ENCODE results near the gene CRYGB.

CRYGB gene, protein sequence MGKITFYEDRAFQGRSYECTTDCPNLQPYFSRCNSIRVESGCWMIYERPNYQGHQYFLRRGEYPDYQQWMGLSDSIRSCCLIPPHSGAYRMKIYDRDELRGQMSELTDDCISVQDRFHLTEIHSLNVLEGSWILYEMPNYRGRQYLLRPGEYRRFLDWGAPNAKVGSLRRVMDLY

GRCh38 chr2:208146006-208146405 is at the start of gene CRYGB:
Gene CRYGB, minus strand, starts transcription at chr2:208146158. Its CDS starts 38 bp downstream, at chr2:208146120.
- no peak for DNase-seq

DNA sequence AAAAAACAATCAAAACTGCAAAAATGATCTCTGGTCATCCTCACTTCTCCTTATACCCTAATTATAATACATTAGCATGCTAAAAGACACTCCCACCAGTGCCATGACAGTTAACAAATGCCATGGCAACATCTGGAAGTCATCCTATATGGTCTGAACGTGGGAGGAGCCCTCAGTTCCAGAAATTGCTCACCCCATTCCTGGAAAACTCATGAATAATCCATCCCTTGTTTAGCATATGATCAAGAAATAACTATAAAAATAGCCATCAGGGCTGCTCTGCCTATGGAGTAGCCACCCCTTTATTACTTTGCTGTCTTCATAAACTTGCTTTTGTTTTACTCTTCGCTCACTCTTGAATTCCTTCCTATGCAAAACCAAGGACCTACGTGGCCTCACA is 49.6 kb upstream of the CRYGB start:
- peak; percentile 20 for DNase-seq

GRCh38 chr2:208192611-208193236 is 46.8 kb upstream of the CRYGB start:
- DNase-seq, result no peak

GRCh38 chr2:208189810-208190503 is 44.0 kb upstream of the CRYGB start, which contains the start of gene C2orf80:
Gene C2orf80, minus strand, starts transcription at chr2:208190030. Its CDS starts 3,044 bp downstream, at chr2:208186986.
- DNase-seq, result no peak

- no peak for DNase-seq
Measured at GRCh38 chr2:208189069-208189809, 43.3 kb upstream of the CRYGB start.

GRCh38 chr2:208186893-208187292 is 40.9 kb upstream of the CRYGB start:
- no peak for DNase-seq

DNA sequence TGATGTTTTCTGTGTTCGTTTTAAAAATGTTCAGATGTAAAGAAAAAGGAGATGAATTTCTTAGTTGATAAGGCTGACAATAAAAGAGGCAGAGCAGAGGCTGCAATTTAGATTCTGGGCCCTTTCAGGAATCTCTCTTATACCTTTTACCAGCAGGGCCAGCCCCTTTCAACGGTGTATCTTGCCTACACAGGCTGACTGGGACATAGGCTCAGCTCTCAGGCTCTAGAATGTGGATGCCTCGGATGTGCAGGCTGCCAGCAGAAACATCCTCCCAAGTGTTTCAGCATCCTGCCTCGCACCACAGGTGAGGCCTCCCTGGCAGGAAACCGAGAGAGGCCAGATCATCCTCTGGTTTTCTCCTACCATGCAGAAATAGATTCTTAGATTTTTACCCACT is 40.5 kb upstream of the CRYGB start:
- no peak for DNase-seq

- DNase-seq, result no peak
Measured at GRCh38 chr2:208183972-208184705, 38.2 kb upstream of the CRYGB start.

DNA sequence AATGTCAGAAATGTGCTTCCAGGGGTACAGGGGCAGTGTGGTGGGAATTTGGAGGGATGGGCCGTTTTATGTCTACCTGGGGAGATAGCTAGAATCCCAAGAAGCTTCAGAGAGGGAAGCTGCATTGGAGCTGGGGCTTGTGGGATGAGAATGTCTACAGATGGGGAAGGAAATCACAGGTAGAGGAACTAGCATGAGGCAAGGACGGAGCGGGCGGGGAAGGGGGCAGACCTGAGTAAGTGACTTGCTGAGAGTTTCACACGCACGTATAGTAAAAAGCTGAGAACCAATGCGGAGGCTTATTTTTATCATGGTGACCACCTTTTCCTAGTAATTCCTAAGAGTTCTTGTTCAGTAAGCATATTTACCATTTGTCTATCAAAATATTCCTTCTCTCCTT is 37.6 kb upstream of the CRYGB start:
- DNase-seq, result no peak

DNA sequence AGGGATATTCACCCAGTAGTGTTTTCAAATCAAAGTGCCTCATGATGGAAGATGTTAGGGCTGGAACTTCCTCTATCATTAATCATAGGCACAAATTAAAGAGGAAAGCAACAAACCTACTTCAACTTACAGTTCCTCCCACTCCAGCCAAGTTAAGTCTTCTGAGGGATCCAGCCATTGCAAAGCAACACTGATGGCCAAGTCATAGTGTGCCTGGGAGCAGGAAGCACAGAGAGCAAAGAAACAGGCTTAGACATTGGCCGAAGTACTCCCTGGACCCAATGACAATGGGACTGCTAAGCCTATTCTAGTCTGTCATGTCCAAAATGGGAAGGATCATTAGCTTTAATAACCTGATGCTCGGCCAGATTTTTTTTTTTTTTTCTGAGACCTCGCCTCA is 36.9 kb upstream of the CRYGB start:
- DNase-seq, result no peak

DNA sequence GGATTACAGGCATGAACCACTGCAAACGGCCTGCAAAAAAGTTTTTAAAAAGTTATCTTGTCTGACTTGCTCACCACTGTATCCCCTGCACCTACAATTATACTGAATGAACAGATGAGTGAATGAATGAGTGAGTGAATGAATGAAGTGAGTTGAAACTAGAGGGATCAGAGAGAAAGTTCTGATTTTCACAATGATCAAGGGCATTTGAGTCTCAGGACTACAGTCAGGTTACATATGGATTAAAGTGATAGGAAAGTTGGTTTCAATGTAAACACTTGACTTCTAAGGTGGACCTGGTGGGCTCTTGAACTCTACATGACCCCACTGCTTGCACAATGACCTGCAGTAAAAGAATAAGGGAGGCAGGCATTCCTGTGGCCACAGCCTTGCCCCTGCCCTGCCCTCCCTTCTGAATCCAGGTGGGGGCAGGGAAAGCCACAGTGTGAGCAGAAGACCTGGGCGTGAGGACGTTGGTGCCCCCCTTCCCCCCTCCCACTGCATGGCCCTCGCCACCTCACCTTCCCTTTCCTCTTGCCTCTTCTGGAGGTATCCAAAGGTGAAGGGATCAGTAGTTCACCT is 33.2 kb upstream of the CRYGB start:
- no peak for DNase-seq

GRCh38 chr2:208175840-208176153 is 29.8 kb upstream of the CRYGB start:
- no peak for DNase-seq

DNA sequence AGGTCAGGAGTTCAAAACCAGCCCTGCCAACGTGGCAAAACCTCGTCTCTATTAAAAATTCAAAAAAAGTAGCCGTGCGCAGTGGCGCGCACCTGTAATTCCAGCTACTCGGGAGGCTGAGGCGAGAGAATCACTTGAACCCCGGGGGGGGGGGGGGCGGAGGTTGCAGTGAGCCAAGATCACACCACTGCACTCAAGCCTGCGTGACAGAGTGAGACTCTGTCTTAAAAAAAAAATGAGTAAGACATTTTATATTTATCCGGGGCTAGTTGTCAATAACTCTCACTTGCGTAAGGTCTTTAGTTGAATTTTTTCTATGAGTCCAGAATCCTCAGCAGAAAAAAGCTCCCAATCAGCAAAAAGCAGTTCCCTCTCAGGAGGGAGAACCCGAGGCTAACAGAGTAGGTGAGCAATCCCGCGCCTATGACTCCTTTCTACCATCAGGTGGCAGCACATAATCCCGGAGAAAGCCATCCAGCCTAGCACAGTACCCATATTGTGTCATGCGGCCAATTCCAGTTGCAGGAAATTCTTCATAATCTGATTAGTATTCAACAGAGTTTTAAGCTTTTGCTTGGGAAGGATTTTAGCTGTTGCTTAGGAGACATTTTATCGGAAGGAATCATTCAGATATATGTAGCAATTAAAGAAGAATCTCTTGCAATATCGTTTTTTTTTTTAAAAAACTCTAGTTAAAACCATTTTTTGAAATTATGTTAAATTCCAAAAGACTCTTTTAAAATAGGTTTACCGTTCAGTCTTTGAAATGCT is 29.3 kb upstream of the CRYGB start:
- peak; percentile 74 for DNase-seq

DNA sequence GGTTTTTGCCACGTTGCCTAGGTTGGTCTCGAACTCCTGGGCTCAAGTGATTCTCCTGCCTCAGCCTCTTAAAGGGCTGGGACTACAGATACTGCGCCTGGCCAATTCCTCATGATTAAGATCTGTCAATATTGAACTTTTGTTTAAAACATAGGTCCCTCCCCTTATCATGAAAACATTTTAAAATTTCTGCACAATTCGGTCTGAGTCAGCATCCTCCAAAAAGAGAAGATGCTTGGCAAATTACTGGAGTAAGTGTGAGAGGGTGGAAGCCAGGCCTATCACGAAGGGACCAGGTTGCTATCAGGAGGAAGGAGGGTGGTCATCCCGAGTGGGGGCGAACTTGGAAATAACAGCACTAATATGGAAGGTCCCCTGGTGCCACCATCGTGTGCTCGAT is 28.2 kb upstream of the CRYGB start:
- DNase-seq, result no peak

DNA sequence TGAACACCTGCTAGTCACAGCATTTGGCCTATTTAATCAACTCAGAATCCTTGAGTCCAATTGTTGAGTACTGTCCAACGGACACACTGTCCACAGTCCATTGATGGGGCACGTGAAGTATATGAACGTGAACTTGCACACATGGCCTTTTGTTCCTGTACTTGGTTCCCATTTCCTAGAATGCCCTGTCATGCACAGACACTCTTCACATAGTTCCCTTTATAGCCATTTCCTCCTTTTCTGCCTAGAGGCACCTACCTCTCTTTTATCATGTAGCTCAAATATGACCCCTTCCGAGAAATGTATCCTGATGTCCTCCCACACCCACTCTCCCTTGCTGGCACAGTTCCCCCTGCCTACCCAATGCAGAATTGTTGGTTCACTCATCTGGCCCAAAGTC is 26.2 kb upstream of the CRYGB start:
- DNase-seq, result no peak

DNA sequence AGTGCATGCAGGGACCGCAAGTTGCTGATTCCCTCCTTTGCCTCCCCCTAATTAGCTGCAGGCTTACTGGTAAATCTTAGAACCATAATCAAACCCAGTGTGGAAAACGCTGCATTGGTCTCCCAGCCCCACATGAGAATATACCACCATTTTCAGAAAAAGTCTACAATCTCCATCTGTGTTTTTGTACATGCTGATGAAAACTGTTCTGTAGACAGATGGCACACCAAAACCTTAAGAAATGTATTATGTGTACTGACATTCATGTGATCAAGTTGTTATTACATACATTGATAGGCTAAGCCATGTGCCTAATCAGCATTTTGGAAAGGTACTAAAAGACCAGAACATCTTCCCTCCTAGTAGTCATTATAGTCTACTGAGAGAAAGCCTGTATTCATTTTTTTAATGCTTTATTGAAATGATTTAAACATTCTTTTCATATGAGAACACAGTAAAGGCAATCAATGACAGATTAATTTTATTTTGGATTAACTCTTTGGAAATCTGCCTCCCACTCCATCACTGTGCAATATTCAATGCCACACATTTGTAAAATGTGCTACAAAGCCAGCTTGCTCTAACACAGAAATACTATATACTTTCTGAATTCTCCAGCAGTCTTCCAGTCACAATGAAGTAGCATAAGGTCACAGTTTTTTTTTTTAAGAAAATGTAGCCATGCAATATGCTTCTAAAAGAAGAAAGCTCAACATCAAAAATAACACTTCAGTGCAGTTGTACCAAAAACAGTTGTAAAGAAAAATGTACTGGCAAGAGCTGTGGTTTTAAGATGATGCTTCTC is 19.2 kb upstream of the CRYGB start:
- no peak for DNase-seq

GRCh38 chr2:208163489-208163888 is 17.5 kb upstream of the CRYGB start, which contains the start of gene CRYGA:
Gene CRYGA, minus strand, starts transcription at chr2:208163589. Its CDS starts 33 bp downstream, at chr2:208163556.
- DNase-seq, result no peak

DNA sequence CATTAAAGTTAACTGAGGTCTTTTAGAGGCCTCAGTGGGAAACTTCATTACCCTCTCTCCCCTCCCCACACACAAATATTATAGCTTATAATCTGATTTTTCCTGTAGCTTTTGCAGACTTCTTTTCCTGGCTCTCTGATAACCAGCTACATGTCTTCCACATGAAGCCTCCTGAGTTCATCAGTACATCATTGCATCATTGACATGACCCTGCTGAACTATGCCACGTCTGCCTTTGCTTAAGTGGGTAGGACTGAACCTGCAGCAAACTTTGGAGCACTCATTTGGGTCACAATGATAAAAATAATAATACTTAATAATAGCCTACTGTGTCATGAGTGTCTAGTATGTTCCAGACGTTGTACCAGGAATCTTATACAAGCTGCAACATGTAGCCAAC is 10.5 kb upstream of the CRYGB start:
- no peak for DNase-seq

DNA sequence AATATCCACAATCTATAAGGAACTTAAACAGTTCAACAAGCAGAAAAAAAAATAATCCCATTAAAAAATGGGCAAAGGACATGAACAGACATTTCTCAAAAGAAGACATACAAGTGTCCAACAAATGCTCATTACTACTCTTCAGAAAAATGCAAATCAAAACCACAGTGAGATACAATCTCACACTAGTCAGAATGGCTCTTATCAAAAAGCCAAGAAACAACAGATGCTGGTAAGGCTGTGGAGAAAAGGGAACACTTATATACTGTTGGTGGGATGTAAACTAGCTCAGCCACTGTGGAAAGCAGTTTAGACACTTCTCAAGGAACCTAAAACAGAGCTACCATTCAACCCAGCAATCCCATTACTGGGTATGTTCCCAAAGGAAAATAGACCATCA is 7.2 kb upstream of the CRYGB start:
- no peak for DNase-seq

GRCh38 chr2:208150956-208151355 is 5.0 kb upstream of the CRYGB start:
- DNase-seq, result no peak

- no peak for DNase-seq
Measured at GRCh38 chr2:208150094-208150493, 4.1 kb upstream of the CRYGB start.

All from fibroblast of skin of right quadriceps (primary cell).